ENCODE results near the gene MAML3.

GRCh38 chr4:139746431-139747171 is 407.4 kb downstream of the MAML3 start:
- TF ChIP-seq, protein P1, sequence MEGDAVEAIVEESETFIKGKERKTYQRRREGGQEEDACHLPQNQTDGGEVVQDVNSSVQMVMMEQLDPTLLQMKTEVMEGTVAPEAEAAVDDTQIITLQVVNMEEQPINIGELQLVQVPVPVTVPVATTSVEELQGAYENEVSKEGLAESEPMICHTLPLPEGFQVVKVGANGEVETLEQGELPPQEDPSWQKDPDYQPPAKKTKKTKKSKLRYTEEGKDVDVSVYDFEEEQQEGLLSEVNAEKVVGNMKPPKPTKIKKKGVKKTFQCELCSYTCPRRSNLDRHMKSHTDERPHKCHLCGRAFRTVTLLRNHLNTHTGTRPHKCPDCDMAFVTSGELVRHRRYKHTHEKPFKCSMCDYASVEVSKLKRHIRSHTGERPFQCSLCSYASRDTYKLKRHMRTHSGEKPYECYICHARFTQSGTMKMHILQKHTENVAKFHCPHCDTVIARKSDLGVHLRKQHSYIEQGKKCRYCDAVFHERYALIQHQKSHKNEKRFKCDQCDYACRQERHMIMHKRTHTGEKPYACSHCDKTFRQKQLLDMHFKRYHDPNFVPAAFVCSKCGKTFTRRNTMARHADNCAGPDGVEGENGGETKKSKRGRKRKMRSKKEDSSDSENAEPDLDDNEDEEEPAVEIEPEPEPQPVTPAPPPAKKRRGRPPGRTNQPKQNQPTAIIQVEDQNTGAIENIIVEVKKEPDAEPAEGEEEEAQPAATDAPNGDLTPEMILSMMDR (IDR thresholded peaks at IDR 0.05; ENCODE audit: insufficient read depth, low read length): no peak
- TF ChIP-seq POLR2AphosphoS5 (IDR thresholded peaks at IDR 0.05; ENCODE audit: low read depth) (no peak), GABPA (IDR thresholded peaks at IDR 0.05; ENCODE audit: low read depth) (no peak)
- TF ChIP-seq, protein P2, sequence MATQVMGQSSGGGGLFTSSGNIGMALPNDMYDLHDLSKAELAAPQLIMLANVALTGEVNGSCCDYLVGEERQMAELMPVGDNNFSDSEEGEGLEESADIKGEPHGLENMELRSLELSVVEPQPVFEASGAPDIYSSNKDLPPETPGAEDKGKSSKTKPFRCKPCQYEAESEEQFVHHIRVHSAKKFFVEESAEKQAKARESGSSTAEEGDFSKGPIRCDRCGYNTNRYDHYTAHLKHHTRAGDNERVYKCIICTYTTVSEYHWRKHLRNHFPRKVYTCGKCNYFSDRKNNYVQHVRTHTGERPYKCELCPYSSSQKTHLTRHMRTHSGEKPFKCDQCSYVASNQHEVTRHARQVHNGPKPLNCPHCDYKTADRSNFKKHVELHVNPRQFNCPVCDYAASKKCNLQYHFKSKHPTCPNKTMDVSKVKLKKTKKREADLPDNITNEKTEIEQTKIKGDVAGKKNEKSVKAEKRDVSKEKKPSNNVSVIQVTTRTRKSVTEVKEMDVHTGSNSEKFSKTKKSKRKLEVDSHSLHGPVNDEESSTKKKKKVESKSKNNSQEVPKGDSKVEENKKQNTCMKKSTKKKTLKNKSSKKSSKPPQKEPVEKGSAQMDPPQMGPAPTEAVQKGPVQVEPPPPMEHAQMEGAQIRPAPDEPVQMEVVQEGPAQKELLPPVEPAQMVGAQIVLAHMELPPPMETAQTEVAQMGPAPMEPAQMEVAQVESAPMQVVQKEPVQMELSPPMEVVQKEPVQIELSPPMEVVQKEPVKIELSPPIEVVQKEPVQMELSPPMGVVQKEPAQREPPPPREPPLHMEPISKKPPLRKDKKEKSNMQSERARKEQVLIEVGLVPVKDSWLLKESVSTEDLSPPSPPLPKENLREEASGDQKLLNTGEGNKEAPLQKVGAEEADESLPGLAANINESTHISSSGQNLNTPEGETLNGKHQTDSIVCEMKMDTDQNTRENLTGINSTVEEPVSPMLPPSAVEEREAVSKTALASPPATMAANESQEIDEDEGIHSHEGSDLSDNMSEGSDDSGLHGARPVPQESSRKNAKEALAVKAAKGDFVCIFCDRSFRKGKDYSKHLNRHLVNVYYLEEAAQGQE (IDR thresholded peaks at IDR 0.05; ENCODE audit: insufficient replicate concordance, low read depth): no peak

Data from HL-60 (cell line).